GM12875 (cell line): ENCODE measurements around the gene GRID1.

Source experiments
- H3K4me3 ChIP-seq: one replicate; pipeline ENCODE4 v1.5.1; 2011; ENCODE audit warnings: low read depth, low read length, control low read depth
- CTCF ChIP-seq: IDR thresholded peaks from 2 replicates; pipeline ENCODE4 v1.5.1; 2011; ENCODE audit warnings: low read depth, mild to moderate bottlenecking, control low read depth, inconsistent platforms, low read length, moderate library complexity, borderline replicate concordance; ENCODE audit not compliant: insufficient read depth

GRID1 gene

GRCh38 chr10:86284355-86285105 is 82.1 kb downstream of the GRID1 start:
- TF ChIP-seq CTCF: no peak
- H3K4me3 ChIP-seq: no peak overlapping the region

GRCh38 chr10:86283466-86284287 is 82.9 kb downstream of the GRID1 start:
- TF ChIP-seq CTCF: no peak
- no peak overlapping the region for H3K4me3 ChIP-seq

GRCh38 chr10:86282664-86283465 is 83.7 kb downstream of the GRID1 start:
- no peak overlapping the region for H3K4me3 ChIP-seq
- TF ChIP-seq CTCF: no peak

- TF ChIP-seq CTCF: no peak
- H3K4me3 ChIP-seq: no peak overlapping the region
These were observed 85.2 kb downstream of the GRID1 start for GRCh38 chr10:86281396-86281795.

GRCh38 chr10:86269332-86269731 is 97.3 kb downstream of the GRID1 start:
- TF ChIP-seq CTCF: no peak
- H3K4me3 ChIP-seq: no peak overlapping the region

GRCh38 chr10:86267286-86268195 is 99.1 kb downstream of the GRID1 start:
- no peak overlapping the region for H3K4me3 ChIP-seq
- TF ChIP-seq CTCF: no peak
